HUES6 (cell line): ENCODE results near the gene PEX11A.

Experiments
- H3K27ac ChIP-seq: 2 replicates; pipeline ENCODE4 v1.7.0; 2013; ENCODE audit warnings: low read depth, mild to moderate bottlenecking, low read length, inconsistent platforms
- H3K27me3 ChIP-seq: 2 replicates; pipeline ENCODE4 v1.6.1; 2013; ENCODE audit warnings: low read length; ENCODE audit not compliant: control insufficient read depth, insufficient read depth
- H3K36me3 ChIP-seq: 2 replicates; pipeline ENCODE4 v1.6.1; 2013; ENCODE audit warnings: low read length; ENCODE audit not compliant: control insufficient read depth, insufficient read depth
- H3K4me1 ChIP-seq: 2 replicates; pipeline ENCODE4 v1.6.1; 2013; ENCODE audit warnings: low read length; ENCODE audit not compliant: control insufficient read depth, insufficient read depth
- H3K4me3 ChIP-seq: 2 replicates; pipeline ENCODE4 v1.5.1; 2013; ENCODE audit warnings: low read depth, low read length
- H3K9ac ChIP-seq: one replicate; pipeline ENCODE4 v1.6.1; 2013; ENCODE audit warnings: mild to moderate bottlenecking, low read length
- H3K9me3 ChIP-seq: 2 replicates; pipeline ENCODE4 v1.6.1; 2013; ENCODE audit warnings: low read depth, low read length; ENCODE audit not compliant: control insufficient read depth, insufficient read depth

Gene PEX11A

GRCh38 chr15:89677381-89677780, 13.2 kb downstream of the PEX11A start:
- H3K27ac ChIP-seq, result no peak overlapping the region
- H3K27me3 ChIP-seq, result peaks cover 8% of the 10 kb centered on the region; the same call in 1 of the 2 replicates
- no peaks in the 10 kb centered on the region for H3K4me1 ChIP-seq
- no peaks in the 10 kb centered on the region for H3K36me3 ChIP-seq
- no peaks in the 10 kb centered on the region for H3K9me3 ChIP-seq
- H3K9ac ChIP-seq, result no peak overlapping the region
- H3K4me3 ChIP-seq, result no peak overlapping the region

GRCh38 chr15:89675606-89676005, 14.9 kb downstream of the PEX11A start:
- no peak overlapping the region for H3K9ac ChIP-seq
- no peaks in the 10 kb centered on the region for H3K9me3 ChIP-seq
- H3K4me1 ChIP-seq, result no peaks in the 10 kb centered on the region
- H3K27me3 ChIP-seq, result peaks cover 8% of the 10 kb centered on the region; the same call in 1 of the 2 replicates
- H3K27ac ChIP-seq, result no peak overlapping the region
- H3K36me3 ChIP-seq, result no peaks in the 10 kb centered on the region
- no peak overlapping the region for H3K4me3 ChIP-seq

- peaks cover 8% of the 10 kb centered on the region; the same call in 1 of the 2 replicates for H3K27me3 ChIP-seq
- H3K27ac ChIP-seq, result no peak overlapping the region
- H3K4me1 ChIP-seq, result no peaks in the 10 kb centered on the region
- no peak overlapping the region for H3K9ac ChIP-seq
- no peaks in the 10 kb centered on the region for H3K9me3 ChIP-seq
- no peak overlapping the region for H3K4me3 ChIP-seq
- H3K36me3 ChIP-seq, result no peaks in the 10 kb centered on the region
Observed at GRCh38 chr15:89674526-89674925, 16.0 kb downstream of the PEX11A start.

GRCh38 chr15:89673165-89673512, 17.4 kb downstream of the PEX11A start:
- no peaks in the 10 kb centered on the region for H3K4me1 ChIP-seq
- no peaks in the 10 kb centered on the region for H3K9me3 ChIP-seq
- H3K9ac ChIP-seq, result no peak overlapping the region
- H3K27ac ChIP-seq, result no peak overlapping the region
- H3K36me3 ChIP-seq, result no peaks in the 10 kb centered on the region
- H3K27me3 ChIP-seq, result peaks cover 8% of the 10 kb centered on the region; the same call in 1 of the 2 replicates
- H3K4me3 ChIP-seq, result no peak overlapping the region

GRCh38 chr15:89672221-89673164, 18.1 kb downstream of the PEX11A start:
- H3K9ac ChIP-seq, result no peak overlapping the region

GRCh38 chr15:89671687-89672086, 18.9 kb downstream of the PEX11A start:
- Histone ChIP-seq H3K9ac (no peak overlapping the region), H3K27me3 (peaks cover 11% of the 10 kb centered on the region; the same call in 1 of the 2 replicates)

More at GRCh38 chr15:89672221-89673164, 18.1 kb downstream of the PEX11A start:
- Histone ChIP-seq H3K27me3 (peaks cover 8% of the 10 kb centered on the region; the same call in 1 of the 2 replicates), H3K9me3 (no peaks in the 10 kb centered on the region), H3K36me3 (no peaks in the 10 kb centered on the region), H3K4me1 (no peaks in the 10 kb centered on the region), H3K27ac (no peak overlapping the region), H3K4me3 (no peak overlapping the region)

GRCh38 chr15:89670971-89671560, 19.5 kb downstream of the PEX11A start:
- H3K4me3 ChIP-seq, result no peak overlapping the region
- H3K27me3 ChIP-seq, result peaks cover 17% of the 10 kb centered on the region
- H3K27ac ChIP-seq, result no peak overlapping the region
- no peak overlapping the region for H3K9ac ChIP-seq
- no peaks in the 10 kb centered on the region for H3K9me3 ChIP-seq
- no peaks in the 10 kb centered on the region for H3K36me3 ChIP-seq
- peaks cover 5% of the 10 kb centered on the region for H3K4me1 ChIP-seq

More at GRCh38 chr15:89671687-89672086, 18.9 kb downstream of the PEX11A start:
- Histone ChIP-seq H3K4me1 (no peaks in the 10 kb centered on the region; the same call in 1 of the 2 replicates), H3K9me3 (no peaks in the 10 kb centered on the region), H3K4me3 (no peak overlapping the region), H3K27ac (no peak overlapping the region), H3K36me3 (no peaks in the 10 kb centered on the region)

GRCh38 chr15:89669941-89670340, 20.6 kb downstream of the PEX11A start:
- Histone ChIP-seq H3K27ac (no peak overlapping the region), H3K9ac (no peak overlapping the region), H3K27me3 (peaks cover 24% of the 10 kb centered on the region)

GRCh38 chr15:89669309-89669865, 21.2 kb downstream of the PEX11A start:
- Histone ChIP-seq H3K9me3 (no peaks in the 10 kb centered on the region), H3K4me1 (peaks cover 16% of the 10 kb centered on the region), H3K9ac (no peak overlapping the region), H3K36me3 (no peaks in the 10 kb centered on the region), H3K27me3 (peaks cover 29% of the 10 kb centered on the region), H3K27ac (no peak overlapping the region), H3K4me3 (no peak overlapping the region)

More at GRCh38 chr15:89669941-89670340, 20.6 kb downstream of the PEX11A start:
- Histone ChIP-seq H3K36me3 (no peaks in the 10 kb centered on the region), H3K4me3 (no peak overlapping the region), H3K4me1 (peaks cover 11% of the 10 kb centered on the region), H3K9me3 (no peaks in the 10 kb centered on the region)

- H3K27ac ChIP-seq, result no peak overlapping the region
- H3K27me3 ChIP-seq, result peaks cover 23% of the 10 kb centered on the region
- no peaks in the 10 kb centered on the region for H3K9me3 ChIP-seq
- no peak overlapping the region for H3K9ac ChIP-seq
- H3K4me3 ChIP-seq, result no peak overlapping the region
- peaks cover 17% of the 10 kb centered on the region for H3K4me1 ChIP-seq
- no peaks in the 10 kb centered on the region for H3K36me3 ChIP-seq
Observed at GRCh38 chr15:89668171-89668570, 22.4 kb downstream of the PEX11A start.

GRCh38 chr15:89667706-89667960, 22.9 kb downstream of the PEX11A start:
- H3K4me1 ChIP-seq, result peaks cover 17% of the 10 kb centered on the region
- H3K36me3 ChIP-seq, result no peaks in the 10 kb centered on the region
- H3K27ac ChIP-seq, result no peak overlapping the region
- no peak overlapping the region for H3K9ac ChIP-seq
- H3K9me3 ChIP-seq, result no peaks in the 10 kb centered on the region
- H3K27me3 ChIP-seq, result peaks cover 23% of the 10 kb centered on the region
- H3K4me3 ChIP-seq, result no peak overlapping the region
